ENCODE measurements around the gene SLC8A2. TPM values are rescaled to one million over a fixed set of nuclear protein-coding genes. Genes with fewer than 3 reads are reported as not detected.

The SLC8A2 gene
- total and polyA plus RNA-seq, 2 experiments from 2014 or later = 0.86 to 10.0 TPM

DNA sequence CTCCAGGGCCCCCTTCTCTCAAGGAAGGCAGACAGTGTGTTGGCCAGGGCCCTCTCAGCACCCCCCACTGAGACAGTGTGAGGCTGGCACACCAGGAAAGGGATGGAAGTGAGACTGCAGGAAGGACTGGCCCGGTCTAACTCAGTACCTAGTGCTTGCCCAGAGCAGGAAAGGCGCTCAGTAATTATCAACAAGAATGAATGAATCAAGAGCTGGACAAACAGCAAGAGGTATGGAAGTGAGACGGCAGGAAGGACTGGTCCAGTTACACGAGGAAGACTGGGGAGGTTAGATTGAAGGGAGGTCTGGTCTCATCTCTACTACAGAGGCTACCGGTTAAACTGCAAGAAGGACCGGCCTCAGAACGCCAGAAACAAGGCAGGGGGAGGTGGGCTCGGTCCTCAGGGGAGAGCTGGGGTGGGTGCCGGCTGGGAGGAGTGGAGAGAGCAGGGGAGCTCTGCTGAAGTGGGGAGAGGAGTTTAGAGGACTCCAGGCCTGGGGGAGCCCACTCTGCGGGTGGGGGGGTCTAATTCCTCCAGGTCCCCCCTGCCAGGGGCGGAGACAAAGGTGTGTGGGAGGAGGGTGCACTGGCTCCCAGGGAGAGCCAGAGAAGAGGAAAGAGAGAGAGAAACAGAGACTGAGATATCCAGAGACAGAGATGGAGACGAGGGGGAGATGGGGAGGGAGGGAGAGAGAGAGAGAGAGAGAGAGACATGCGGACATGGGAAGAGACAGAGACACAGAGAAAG, 1.1 kb downstream of the SLC8A2 start:
- no peaks in the 10 kb centered on the region; the same call in 1 of the 2 replicates for H3F3A ChIP-seq (replicated peaks; ENCODE audit: low read depth)
- H3K4me2 ChIP-seq = peak overlapping the region; percentile 96
- TF ChIP-seq, protein P1, sequence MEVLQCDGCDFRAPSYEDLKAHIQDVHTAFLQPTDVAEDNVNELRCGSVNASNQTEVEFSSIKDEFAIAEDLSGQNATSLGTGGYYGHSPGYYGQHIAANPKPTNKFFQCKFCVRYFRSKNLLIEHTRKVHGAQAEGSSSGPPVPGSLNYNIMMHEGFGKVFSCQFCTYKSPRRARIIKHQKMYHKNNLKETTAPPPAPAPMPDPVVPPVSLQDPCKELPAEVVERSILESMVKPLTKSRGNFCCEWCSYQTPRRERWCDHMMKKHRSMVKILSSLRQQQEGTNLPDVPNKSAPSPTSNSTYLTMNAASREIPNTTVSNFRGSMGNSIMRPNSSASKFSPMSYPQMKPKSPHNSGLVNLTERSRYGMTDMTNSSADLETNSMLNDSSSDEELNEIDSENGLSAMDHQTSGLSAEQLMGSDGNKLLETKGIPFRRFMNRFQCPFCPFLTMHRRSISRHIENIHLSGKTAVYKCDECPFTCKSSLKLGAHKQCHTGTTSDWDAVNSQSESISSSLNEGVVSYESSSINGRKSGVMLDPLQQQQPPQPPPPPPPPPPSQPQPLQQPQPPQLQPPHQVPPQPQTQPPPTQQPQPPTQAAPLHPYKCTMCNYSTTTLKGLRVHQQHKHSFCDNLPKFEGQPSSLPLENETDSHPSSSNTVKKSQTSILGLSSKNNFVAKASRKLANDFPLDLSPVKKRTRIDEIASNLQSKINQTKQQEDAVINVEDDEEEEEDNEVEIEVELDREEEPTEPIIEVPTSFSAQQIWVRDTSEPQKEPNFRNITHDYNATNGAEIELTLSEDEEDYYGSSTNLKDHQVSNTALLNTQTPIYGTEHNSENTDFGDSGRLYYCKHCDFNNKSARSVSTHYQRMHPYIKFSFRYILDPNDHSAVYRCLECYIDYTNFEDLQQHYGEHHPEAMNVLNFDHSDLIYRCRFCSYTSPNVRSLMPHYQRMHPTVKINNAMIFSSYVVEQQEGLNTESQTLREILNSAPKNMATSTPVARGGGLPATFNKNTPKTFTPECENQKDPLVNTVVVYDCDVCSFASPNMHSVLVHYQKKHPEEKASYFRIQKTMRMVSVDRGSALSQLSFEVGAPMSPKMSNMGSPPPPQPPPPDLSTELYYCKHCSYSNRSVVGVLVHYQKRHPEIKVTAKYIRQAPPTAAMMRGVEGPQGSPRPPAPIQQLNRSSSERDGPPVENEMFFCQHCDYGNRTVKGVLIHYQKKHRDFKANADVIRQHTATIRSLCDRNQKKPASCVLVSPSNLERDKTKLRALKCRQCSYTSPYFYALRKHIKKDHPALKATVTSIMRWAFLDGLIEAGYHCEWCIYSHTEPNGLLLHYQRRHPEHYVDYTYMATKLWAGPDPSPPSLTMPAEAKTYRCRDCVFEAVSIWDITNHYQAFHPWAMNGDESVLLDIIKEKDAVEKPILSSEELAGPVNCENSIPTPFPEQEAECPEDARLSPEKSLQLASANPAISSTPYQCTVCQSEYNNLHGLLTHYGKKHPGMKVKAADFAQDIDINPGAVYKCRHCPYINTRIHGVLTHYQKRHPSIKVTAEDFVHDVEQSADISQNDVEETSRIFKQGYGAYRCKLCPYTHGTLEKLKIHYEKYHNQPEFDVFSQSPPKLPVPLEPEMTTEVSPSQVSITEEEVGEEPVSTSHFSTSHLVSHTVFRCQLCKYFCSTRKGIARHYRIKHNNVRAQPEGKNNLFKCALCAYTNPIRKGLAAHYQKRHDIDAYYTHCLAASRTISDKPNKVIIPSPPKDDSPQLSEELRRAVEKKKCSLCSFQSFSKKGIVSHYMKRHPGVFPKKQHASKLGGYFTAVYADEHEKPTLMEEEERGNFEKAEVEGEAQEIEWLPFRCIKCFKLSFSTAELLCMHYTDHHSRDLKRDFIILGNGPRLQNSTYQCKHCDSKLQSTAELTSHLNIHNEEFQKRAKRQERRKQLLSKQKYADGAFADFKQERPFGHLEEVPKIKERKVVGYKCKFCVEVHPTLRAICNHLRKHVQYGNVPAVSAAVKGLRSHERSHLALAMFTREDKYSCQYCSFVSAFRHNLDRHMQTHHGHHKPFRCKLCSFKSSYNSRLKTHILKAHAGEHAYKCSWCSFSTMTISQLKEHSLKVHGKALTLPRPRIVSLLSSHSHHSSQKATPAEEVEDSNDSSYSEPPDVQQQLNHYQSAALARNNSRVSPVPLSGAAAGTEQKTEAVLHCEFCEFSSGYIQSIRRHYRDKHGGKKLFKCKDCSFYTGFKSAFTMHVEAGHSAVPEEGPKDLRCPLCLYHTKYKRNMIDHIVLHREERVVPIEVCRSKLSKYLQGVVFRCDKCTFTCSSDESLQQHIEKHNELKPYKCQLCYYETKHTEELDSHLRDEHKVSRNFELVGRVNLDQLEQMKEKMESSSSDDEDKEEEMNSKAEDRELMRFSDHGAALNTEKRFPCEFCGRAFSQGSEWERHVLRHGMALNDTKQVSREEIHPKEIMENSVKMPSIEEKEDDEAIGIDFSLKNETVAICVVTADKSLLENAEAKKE (CRISPR knock-in tag; IDR thresholded peaks at IDR 0.05) = no peak
- TF ChIP-seq JUNB (IDR thresholded peaks at IDR 0.05; ENCODE audit: unreplicated experiment) (no peak), STAT1 (IDR thresholded peaks at IDR 0.05; ENCODE audit: unreplicated experiment) (no peak), NANOG (IDR thresholded peaks at IDR 0.05; ENCODE audit: borderline replicate concordance) (no peak), POLR2AphosphoS5 (IDR thresholded peaks at IDR 0.05; ENCODE audit: low read depth) (no peak), ZNF331 (CRISPR knock-in tag; IDR thresholded peaks at IDR 0.05; ENCODE audit: low read depth) (no peak), ZNF114 (CRISPR knock-in tag; IDR thresholded peaks at IDR 0.05) (no peak), EZH2phosphoT487 (IDR thresholded peaks at IDR 0.05; ENCODE audit: unreplicated experiment) (no peak), CREB1 (CRISPR knock-in tag; IDR thresholded peaks at IDR 0.05; ENCODE audit: low read depth) (no peak), EZH2 (IDR thresholded peaks at IDR 0.05; ENCODE audit: low read depth, unreplicated experiment) (no peak)
- TF ChIP-seq, protein P2, sequence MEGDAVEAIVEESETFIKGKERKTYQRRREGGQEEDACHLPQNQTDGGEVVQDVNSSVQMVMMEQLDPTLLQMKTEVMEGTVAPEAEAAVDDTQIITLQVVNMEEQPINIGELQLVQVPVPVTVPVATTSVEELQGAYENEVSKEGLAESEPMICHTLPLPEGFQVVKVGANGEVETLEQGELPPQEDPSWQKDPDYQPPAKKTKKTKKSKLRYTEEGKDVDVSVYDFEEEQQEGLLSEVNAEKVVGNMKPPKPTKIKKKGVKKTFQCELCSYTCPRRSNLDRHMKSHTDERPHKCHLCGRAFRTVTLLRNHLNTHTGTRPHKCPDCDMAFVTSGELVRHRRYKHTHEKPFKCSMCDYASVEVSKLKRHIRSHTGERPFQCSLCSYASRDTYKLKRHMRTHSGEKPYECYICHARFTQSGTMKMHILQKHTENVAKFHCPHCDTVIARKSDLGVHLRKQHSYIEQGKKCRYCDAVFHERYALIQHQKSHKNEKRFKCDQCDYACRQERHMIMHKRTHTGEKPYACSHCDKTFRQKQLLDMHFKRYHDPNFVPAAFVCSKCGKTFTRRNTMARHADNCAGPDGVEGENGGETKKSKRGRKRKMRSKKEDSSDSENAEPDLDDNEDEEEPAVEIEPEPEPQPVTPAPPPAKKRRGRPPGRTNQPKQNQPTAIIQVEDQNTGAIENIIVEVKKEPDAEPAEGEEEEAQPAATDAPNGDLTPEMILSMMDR (conservative IDR thresholded peaks at IDR 0.05; ENCODE audit: low read depth in 2 of 2) = no peak
- TF ChIP-seq, protein P3, sequence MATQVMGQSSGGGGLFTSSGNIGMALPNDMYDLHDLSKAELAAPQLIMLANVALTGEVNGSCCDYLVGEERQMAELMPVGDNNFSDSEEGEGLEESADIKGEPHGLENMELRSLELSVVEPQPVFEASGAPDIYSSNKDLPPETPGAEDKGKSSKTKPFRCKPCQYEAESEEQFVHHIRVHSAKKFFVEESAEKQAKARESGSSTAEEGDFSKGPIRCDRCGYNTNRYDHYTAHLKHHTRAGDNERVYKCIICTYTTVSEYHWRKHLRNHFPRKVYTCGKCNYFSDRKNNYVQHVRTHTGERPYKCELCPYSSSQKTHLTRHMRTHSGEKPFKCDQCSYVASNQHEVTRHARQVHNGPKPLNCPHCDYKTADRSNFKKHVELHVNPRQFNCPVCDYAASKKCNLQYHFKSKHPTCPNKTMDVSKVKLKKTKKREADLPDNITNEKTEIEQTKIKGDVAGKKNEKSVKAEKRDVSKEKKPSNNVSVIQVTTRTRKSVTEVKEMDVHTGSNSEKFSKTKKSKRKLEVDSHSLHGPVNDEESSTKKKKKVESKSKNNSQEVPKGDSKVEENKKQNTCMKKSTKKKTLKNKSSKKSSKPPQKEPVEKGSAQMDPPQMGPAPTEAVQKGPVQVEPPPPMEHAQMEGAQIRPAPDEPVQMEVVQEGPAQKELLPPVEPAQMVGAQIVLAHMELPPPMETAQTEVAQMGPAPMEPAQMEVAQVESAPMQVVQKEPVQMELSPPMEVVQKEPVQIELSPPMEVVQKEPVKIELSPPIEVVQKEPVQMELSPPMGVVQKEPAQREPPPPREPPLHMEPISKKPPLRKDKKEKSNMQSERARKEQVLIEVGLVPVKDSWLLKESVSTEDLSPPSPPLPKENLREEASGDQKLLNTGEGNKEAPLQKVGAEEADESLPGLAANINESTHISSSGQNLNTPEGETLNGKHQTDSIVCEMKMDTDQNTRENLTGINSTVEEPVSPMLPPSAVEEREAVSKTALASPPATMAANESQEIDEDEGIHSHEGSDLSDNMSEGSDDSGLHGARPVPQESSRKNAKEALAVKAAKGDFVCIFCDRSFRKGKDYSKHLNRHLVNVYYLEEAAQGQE (IDR thresholded peaks at IDR 0.05; ENCODE audit: unreplicated experiment) = no peak
- TF ChIP-seq, protein P4, sequence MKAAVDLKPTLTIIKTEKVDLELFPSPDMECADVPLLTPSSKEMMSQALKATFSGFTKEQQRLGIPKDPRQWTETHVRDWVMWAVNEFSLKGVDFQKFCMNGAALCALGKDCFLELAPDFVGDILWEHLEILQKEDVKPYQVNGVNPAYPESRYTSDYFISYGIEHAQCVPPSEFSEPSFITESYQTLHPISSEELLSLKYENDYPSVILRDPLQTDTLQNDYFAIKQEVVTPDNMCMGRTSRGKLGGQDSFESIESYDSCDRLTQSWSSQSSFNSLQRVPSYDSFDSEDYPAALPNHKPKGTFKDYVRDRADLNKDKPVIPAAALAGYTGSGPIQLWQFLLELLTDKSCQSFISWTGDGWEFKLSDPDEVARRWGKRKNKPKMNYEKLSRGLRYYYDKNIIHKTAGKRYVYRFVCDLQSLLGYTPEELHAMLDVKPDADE (IDR thresholded peaks at IDR 0.05) = no peak
- H3K36me3 ChIP-seq (ENCODE audit: insufficient read depth) = no peaks in the 10 kb centered on the region
- no peak for DNase-seq (ENCODE audit: low spot score)
- peaks cover 35% of the 10 kb centered on the region for H3K4me1 Mint-ChIP-seq
- peak overlapping the region; percentile 86 for H3K4me3 Mint-ChIP-seq
- no peaks in the 10 kb centered on the region; the same call in 1 of the 2 replicates for H4K20me1 ChIP-seq (replicated peaks; ENCODE audit: insufficient read depth)
- no peak overlapping the region; the same call in 1 of the 2 replicates for H2AFZ ChIP-seq
- peaks cover 25% of the 10 kb centered on the region; the same call in 1 of the 2 replicates for H3K4me1 ChIP-seq (ENCODE audit: insufficient read depth)
- H3K27ac ChIP-seq (ENCODE audit: low read depth) = no peak overlapping the region
- no peaks in the 10 kb centered on the region; the same call in 2 of the 3 replicates for H3K9me3 Mint-ChIP-seq
- H3K27me3 ChIP-seq (ENCODE audit: insufficient read depth) = peaks cover 8% of the 10 kb centered on the region
- peaks cover 39% of the 10 kb centered on the region for H3K27me3 Mint-ChIP-seq (ENCODE audit: insufficient read depth, low read depth, poor library complexity)
- H3K79me2 ChIP-seq (replicated peaks; ENCODE audit: insufficient read depth) = no peaks in the 10 kb centered on the region
- peaks cover 4% of the 10 kb centered on the region for H3K36me3 Mint-ChIP-seq (ENCODE audit: low read depth)
- peak overlapping the region; percentile 94 for H3K4me3 ChIP-seq
- no peak for ATAC-seq
- H3K9me2 ChIP-seq (ENCODE audit: insufficient read depth) = no peaks in the 10 kb centered on the region
- no peak overlapping the region for H3K27ac Mint-ChIP-seq
